Skeletal muscle tissue (tissue), 2 donors: ENCODE measurements around the gene EIF1. TPM values are rescaled to one million over a fixed set of nuclear protein-coding genes. Genes with fewer than 3 reads are reported as not detected.

Source experiments
- small RNA-seq: library from RNA; depleted of rRNA; stranded (forward); fragments of <200 nt; gene quantifications from one replicate; pipeline ENCODE3, GENCODE V24; 2014
- total RNA-seq: library from RNA; depleted of rRNA; stranded (reverse); fragments of >200 nt; gene quantifications from one replicate; pipeline ENCODE4 v1.2.3, GENCODE V29; 2014

Gene EIF1
- total RNA-seq, 1 donor from 2014 or later = 100 TPM

Small RNAs within 50 kb of the gene (small RNA-seq; reads per million reads assigned to genes)
- gene RN7SL399P (not detected), gene RNA5SP442 (not detected)

Other genes with a start within 250 kb of the EIF1 start
- gene KRT38, start 247.9 kb upstream of the EIF1 start, total RNA-seq = not detected
- not detected for gene KRT32, start 221.5 kb upstream of the EIF1 start, total RNA-seq
- gene KRT35, start 207.7 kb upstream of the EIF1 start, total RNA-seq = not detected
- gene KRT36, start 199.0 kb upstream of the EIF1 start, total RNA-seq = not detected
- gene KRT13, start 183.3 kb upstream of the EIF1 start, total RNA-seq = not detected
- gene KRT15, start 170.0 kb upstream of the EIF1 start, total RNA-seq = not detected
- gene KRT19, start 160.6 kb upstream of the EIF1 start, total RNA-seq = not detected
- gene KRT9, start 116.8 kb upstream of the EIF1 start, total RNA-seq = not detected
- gene KRT14, start 102.0 kb upstream of the EIF1 start, total RNA-seq = 1.0 TPM
- 0.52 TPM for gene KRT16, start 76.1 kb upstream of the EIF1 start, total RNA-seq
- 2.1 TPM for gene KRT17, start 64.3 kb upstream of the EIF1 start, total RNA-seq
- not detected for gene GAST, start 23.4 kb downstream of the EIF1 start, total RNA-seq
- not detected for gene HAP1, start 45.8 kb downstream of the EIF1 start, total RNA-seq
- 24.5 TPM for gene JUP, start 97.8 kb downstream of the EIF1 start, total RNA-seq
- gene P3H4, start 123.1 kb downstream of the EIF1 start, total RNA-seq = 31.8 TPM
- gene FKBP10, start 124.1 kb downstream of the EIF1 start, total RNA-seq = 76.2 TPM
- gene NT5C3B, start 147.3 kb downstream of the EIF1 start, total RNA-seq = 32.4 TPM
- not detected for gene KLHL10, start 148.9 kb downstream of the EIF1 start, total RNA-seq
- gene KLHL11, start 176.5 kb downstream of the EIF1 start, total RNA-seq = 19.3 TPM
- 49.1 TPM for gene ACLY, start 230.1 kb downstream of the EIF1 start, total RNA-seq
- 1.0 TPM for gene ODAD4, start 241.7 kb downstream of the EIF1 start, total RNA-seq